Measurements from ENCODE around the gene ACOT4.
"Not testable (repeated sequence)": the region's sequence is repeated elsewhere in the genome, so short reads cannot be mapped to it uniquely, and the experiment has no call there.

The ACOT4 gene

DNA sequence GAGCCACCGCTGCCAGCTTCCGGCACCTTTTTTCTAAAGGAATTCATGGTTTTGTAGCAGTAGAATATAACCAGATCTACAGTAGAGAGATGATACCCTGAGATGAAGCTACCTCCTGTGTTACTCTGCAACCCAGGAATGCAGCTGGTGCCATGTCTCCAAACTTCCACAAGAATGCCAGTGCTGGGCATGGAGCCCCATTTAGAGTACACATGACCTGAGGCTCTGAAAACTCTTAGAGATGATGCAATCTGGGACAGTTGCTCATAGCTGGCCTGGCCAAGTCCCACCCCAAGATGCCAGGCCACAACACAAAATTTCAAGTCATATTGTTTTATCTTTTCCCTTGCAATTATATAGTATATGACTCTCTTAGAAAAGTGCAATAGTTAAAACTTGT lies 14.5 kb upstream of the ACOT4 start:
- DNase-seq (ENCODE audit: low spot score) = not testable (repeated sequence)

DNA sequence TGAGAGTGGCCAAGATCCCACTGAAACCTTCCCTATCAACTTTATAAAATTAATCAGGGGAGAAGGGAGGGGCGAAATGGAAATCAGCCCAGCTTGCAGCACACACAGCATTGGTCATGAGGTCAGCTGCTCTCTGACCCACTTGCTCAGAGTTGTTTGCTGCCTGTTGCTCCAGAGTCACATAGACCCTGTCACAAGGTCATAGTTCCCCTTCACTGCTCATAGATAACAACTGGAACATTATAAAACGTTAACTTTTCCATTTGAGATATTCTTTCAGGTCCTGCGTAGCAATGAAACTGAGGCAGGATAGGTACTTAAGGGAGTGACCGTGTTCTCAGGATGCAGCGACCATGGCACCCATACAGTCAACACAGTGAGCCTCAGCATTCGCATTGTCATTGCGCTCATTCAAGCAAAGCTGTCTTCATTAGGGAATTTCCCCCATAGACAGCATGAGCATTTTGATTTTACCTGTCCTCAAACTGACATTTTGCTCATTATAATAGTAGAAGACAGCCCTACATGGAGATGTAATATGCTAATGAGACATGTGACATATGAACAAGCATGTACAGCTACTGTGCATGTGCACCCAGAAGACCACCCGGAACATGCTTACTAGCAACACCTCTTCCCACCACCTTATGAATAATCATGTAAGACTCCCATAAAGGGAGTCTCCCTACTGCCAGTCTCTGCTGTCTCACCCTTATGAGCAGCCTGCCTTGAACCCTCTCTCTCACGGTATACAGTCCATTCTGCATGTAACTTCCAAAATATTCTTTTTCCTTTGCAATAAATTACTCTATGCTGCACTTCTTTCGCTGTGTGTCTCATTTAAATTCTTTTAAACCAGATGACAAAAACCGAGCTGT lies 9.3 kb upstream of the ACOT4 start:
- not testable (repeated sequence) for DNase-seq (ENCODE audit: low spot score)

DNA sequence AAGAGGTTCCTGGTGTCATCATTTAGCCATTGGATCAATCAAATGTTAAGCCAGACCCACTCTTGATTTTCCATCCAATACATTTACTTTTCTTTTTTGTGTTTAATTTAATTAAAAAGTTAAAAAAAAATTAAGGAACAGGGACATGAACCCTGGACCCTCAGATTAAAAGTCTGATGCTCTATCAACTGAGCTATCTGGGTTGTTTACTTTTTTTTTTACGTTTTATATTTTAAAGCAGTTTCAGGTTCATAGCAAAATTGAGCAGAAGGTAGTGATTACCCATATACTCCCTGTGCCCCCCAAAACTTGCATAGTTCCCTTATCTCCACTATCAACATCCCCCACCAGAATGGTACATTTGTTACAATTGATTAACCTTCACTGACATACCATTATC lies 3.0 kb upstream of the ACOT4 start:
- DNase-seq (ENCODE audit: low spot score) = no peak

DNA sequence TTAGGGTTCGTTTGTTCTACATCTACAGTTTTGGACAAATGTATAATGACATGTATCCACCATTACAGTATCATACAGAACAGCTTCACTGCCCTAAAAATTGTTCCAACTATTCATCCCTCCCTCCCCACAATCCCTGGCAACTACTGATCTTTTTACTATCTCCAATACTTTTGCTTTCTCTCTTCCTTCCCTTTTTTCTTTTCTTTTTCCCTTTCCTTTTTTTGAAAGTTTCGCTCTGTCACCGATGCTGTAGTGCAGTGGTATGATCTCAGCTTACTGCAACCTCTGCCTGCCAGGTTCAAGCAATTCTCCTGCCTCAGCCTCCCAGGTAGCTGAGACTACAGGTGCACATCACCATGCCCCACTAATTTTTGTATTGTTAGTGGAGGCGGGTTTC lies 2.6 kb upstream of the ACOT4 start:
- DNase-seq (ENCODE audit: low spot score) = no peak

DNA sequence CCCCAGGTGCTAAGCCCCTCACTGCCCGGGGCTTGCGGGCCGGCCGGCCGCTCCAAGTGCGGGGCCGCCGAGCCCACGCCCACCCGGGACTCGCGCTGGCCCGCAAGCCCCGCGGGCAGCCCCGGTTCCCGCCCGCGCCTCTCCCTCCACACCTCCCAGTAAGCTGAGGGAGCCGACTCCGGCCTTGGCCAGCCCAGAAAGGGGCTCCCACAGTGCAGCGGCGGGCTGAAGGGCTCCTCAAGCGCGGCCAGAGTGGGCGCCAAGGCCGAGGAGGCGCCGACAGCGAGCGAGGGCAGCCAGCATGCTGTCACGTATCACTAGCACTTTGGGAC lies 1.0 kb upstream of the ACOT4 start:
- DNase-seq (ENCODE audit: low spot score) = not testable (repeated sequence)

DNA sequence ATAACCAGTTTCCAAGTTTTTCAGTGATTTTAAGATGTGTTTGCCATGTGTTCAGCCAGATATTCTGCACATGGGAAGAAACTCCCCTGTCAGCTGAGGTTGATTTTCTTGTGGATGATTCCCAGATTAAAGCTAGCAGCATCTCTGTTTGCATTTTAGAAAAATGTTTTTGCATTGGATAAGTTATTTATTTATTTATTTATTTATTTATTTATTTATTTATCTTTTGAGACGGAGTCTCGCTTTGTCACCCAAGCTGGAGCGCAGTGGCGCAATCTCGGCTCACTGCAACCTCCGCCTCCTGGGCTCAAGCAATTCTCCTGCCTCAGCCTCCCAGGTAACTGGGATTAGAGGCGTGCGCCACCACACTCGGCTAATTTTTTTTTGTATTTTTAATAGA lies 2.8 kb downstream of the ACOT4 start:
- DNase-seq (ENCODE audit: low spot score) = no peak

DNA sequence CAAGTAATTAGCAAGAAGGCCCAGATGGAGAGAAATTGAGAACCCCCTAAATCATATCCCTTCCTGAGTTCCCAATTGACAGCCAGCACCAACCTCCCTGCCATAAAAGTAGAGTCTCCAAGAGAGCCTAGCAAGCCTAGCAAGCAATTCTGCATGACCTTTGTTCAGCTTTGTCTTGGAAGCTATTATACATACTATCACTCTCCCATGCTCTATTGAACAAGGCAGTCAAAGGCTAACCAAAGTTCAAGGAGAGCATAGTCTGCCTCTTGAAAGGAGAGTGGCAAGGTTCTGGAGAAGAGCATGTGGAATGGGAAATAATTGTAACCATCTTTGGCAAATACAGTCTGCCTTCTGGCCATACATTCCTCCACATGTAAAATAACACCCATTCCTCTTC lies 7.8 kb downstream of the ACOT4 start:
- DNase-seq (ENCODE audit: low spot score) = no peak

DNA sequence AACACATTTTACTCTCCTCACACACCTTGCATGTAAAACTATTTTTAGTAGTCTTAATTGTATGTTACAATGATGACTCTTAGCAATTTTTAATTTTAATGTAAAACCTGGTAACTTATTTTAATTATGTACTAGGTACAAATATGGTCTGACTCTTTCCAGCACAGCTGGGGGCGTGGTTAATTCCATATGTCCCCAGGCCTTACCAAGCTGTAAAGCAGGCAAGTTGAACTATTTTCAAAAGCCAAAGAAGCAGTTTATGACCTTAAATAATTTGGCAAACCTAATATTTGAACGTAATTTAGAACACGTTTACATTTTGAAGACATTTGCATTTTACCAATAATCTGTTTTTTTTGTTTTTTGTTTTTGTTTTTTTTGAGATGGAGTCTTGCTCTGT lies 11.3 kb downstream of the ACOT4 start:
- DNase-seq (ENCODE audit: low spot score) = no peak

DNA sequence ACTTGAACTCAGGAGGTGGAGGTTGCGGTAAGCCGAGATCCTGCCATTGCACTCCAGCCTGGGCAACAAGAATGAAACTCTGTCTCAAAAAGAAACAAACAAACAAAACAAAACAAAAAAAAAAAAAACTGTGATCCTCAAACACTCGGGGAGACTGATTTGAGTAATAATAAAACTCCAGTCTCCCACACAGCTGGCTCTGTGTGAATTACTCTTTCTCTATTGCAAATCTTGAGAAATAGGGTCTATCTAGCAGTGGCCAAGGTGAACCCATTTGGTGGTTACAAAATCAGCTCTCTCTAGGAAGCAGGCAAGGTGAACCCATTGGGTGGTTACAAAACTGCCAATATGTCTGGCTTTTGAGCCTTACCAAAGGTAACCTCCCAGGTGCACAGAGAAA lies 14.6 kb downstream of the ACOT4 start:
- DNase-seq (ENCODE audit: low spot score) = no peak

DNA sequence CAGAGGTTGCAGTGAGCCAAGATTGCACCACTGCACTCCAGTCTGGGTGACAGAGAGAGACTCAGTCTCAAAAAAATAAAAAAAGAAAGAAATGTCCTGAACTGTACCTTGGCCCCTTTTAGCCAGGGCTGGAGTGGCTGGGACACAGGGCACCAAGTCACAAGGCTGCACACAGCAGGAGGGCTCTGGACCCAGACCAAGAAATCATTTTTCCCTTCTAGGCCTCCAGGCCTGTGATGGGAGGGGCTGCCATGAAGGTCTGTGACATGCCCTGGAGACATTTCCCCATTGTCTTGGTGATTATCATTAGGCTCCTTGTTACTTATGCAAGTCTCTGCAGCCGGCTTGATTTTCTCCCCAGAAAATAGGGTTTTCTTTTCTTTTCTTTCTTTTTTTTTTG lies 15.6 kb downstream of the ACOT4 start:
- DNase-seq (ENCODE audit: low spot score) = no peak

DNA sequence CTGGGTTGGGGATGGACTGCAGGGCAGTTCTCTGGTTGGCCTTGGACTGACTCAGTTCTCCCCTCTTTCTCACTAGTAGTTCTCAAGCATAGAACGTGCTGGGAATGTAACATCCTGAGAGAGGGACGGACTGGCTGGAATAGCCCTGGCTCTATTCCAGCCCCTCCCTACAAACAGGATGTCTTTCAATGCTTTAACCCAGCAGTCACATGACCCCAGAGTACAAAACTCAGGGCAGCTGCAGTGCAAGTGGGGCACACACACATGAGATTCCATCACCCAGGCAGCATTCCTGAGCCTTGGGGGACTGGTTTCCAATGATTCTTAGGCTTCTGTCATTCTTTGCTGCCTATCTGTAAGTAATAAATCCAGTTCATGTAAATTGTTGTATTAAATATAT lies 19.0 kb downstream of the ACOT4 start:
- DNase-seq (ENCODE audit: low spot score) = no peak

DNA sequence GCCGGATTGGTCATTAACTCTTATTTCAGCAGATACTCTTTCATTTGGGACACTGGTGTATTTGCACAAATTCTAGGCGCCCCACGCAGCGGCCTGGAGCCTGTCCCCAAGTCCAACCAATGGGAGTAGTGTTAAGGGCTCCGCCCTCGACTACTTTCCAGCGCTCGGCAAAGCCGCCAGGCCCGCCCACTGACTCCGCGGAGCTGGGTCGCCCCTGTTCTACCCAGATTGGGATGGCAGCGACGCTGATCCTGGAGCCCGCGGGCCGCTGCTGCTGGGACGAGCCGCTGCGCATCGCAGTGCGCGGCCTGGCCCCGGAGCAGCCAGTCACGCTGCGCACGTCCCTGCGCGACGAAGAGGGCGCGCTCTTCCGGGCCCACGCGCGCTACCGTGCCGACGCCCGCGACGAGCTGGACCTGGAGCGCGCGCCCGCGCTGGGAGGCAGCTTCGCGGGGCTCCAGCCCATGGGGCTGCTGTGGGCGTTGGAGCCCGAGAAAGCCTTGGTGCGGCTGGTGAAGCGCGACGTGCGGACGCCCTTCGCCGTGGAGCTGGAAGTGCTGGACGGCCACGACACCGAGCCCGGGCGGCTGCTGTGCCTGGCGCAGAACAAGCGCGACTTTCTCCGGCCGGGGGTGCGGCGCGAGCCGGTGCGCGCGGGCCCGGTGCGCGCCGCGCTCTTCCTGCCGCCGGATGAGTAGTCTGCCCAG lies 20.8 kb downstream of the ACOT4 start, which contains the start of gene ACOT6:
TSS of gene ACOT6 (plus strand) at position 179 of the 707 bp plus-strand sequence. CDS start at position 234, 55 bp downstream.
- DNase-seq (ENCODE audit: low spot score) = peak; percentile 88

DNA sequence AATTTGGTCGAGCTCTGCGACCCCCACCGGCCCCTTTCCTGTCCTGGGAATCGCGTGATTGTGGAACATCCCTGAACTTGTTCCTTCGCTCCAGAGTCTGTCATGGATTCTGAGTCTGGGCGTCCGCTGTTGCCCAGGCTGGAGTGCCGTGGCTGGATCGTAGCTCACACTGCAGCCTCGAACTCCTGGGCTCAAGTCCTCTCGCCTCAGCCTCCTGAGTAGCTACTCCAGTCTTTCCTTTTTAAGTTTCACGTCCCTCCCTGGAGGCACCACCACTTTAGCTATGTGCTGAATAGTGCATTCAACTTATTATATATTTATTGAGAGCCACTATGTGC lies 21.3 kb downstream of the ACOT4 start:
- no peak for DNase-seq (ENCODE audit: low spot score)

DNA sequence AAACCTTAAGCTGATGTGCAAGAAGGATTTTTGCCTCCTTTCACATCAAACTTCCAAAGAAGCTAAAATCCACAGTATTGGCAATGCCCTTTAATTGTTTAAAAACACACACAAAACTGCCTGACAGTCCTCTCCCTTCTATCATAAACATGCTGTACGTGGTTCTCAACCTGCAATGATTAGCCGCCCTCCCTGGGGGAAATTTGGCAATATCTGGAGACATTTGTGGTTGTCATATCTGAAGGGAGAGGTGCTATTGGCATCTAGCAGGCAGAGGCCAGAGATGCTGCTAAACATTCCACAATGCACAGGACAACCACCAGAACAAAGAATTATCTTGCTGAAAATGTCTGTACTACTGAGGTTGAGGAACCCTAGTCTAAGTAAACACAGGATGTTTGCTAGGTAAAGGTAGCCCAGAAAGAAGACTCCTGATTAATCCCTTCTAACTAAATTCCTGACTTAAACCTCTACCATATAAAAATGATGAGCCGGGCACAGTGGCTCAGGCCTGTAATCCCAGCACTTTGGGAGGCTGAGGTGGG lies 21.8 kb downstream of the ACOT4 start:
- no peak for DNase-seq (ENCODE audit: low spot score)

DNA sequence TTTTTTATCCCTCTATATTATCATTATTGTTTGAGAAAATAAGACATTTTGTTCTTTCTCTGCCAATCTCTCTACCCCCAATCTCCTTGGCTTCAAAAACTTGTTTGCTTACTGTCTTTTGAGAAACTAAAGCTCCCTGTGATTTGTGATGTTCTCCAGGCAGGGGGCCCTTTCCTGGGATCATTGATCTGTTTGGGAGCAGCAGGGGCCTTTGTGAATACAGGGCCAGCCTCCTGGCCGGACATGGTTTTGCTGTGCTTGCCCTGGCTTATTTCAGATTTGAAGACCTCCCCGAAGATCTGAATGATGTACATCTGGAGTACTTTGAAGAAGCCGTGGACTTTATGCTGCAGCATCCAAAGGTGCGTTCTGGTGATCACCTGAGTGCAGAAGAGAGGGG lies 25.2 kb downstream of the ACOT4 start:
- no peak for DNase-seq (ENCODE audit: low spot score)

DNA sequence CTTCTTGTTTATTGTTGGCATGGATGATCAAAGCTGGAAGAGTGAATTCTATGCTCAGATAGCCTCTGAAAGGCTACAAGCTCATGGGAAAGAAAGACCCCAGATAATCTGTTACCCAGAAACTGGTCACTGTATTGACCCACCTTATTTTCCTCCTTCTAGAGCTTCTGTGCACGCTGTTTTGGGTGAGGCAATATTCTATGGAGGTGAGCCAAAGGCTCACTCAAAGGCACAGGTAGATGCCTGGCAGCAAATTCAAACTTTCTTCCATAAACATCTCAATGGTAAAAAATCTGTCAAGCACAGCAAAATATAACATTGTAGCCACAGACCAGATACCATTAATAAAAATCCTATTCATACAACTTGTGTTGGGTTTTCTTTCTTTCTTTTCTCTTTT lies 27.9 kb downstream of the ACOT4 start:
- no peak for DNase-seq (ENCODE audit: low spot score)

DNA sequence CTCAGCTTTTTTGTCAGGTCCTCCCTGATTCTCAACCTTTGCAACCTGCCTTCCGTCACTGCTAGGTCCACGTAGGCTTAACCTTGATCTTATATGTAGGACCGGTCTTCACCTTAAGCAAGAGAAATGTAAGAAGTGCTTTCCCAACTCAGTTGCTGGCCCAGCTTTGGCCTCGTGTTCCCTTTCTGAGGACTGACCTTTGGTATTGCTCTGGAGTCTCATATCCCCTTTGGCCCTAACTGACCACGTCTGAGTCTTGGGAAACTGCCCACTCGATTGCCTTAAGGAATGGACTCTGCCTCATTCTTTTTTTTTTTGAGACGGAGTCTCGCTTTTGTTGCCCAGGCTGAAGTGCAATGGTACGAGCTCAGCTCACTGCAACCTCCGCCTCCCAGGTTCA lies 28.6 kb downstream of the ACOT4 start:
- DNase-seq (ENCODE audit: low spot score) = no peak

DNA sequence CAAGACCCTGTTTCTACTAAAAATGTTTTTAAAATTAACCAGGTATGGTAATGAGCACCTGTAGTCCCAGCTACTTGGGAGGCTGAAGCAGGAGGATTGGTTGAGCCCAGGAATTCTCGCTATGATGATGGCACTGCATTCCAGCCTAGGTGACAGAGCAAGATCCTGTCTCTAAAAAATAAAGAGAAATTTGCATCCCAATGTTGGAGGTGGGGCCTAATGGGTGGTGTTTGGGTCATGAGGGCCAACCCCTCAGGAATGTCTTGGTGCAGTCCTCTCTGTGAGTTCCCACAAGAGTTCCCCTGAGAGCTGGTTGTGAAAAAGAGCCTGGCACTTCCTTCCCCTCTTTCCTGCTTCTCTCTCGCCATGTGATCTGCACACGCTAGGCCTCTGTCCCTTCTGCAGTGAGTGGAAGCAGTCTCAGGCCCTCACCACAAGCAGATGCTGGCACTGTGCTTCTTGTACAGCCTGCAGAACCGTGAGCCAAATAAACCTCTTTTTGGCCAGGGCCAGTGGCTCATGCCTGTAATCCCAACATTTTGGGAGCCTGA lies 31.9 kb downstream of the ACOT4 start:
- DNase-seq (ENCODE audit: low spot score) = no peak

DNA sequence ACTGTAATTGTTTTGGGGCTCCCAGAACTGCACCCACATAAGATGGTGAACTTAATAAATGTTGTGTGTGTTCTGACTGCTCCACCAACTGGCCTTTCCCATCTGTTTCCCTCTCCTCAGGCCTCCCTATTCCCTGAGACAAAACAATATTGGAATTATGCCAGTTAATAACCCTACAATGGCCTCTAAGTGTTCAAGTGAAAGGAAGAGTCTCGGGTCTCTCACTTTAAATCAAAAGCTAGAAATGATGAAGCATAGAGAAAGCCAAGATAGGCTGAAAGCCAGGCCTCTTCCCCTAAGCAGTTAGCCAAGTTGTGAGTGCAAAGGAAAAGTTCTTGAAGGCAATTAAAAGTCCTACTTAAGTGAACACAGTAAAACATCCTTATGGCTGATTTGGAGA lies 34.0 kb downstream of the ACOT4 start:
- DNase-seq (ENCODE audit: low spot score) = no peak

DNA sequence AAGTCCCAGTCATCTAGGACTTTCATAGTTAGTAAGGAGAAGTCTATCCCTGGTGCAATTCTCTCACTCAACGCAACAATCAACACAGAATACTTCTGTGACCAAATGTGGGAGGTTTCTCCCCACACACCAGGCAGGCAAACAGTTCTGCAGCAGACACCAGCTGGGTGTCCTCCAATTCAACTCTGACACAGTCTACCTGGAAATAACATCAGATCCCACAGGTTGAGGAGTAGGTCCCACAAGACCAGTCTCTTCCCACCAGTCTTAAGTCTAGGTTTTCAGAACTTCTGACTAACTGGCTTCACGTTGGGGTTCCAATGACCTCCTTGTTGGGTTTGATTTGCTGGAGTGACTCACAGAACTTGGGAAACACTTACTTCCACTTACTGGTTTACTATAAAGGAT lies 35.5 kb downstream of the ACOT4 start:
- DNase-seq (ENCODE audit: low spot score) = no peak

DNA sequence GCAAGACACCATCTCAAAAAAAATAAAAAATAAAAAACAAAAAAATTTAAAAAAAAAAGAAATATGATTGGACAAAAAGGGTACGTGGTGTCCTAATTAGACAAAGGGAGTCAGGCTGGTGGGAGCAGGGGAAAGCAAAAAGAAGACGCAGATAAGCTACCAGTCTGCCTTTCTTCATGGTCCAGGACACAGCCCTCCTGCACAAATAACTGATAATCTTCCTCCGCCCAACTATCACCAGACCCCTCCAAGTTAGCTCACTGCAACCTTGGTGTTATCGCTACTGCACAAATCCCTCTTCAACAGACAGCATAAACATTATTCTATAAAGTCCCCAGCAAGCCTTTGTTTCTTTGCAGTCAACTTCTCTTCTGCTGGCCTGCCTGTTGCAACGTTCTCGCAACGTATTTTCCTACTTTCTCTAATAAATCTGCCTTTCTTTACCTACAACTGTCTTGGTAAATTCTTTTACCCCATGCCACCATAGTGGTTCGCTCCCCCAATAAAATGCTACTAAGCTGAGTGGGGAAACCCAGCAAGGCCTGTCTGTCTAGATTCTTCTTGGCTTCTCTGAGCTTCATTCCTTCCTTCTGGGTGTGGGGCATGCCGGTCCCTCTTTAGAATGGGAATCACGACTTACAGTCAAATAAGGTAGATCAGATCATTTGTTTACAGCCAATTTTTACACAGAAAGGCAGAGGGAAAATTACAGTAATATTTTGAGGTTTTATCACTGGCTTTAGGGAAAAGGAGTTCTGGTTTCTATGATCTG lies 38.5 kb downstream of the ACOT4 start:
- DNase-seq (ENCODE audit: low spot score) = no peak

All from GM03348 (cell line).